ENCODE results near the gene SPARC. TPM values are rescaled to one million over a fixed set of nuclear protein-coding genes. Genes with fewer than 3 reads are reported as not detected.
"Not testable (repeated sequence)": the region's sequence is repeated elsewhere in the genome, so short reads cannot be mapped to it uniquely, and the experiment has no call there.

SPARC gene
- polyA plus RNA-seq, 1 donor (not counting 4 experiments of a cell fraction or from before 2014, with no cell fraction given) = 397 TPM

DNA sequence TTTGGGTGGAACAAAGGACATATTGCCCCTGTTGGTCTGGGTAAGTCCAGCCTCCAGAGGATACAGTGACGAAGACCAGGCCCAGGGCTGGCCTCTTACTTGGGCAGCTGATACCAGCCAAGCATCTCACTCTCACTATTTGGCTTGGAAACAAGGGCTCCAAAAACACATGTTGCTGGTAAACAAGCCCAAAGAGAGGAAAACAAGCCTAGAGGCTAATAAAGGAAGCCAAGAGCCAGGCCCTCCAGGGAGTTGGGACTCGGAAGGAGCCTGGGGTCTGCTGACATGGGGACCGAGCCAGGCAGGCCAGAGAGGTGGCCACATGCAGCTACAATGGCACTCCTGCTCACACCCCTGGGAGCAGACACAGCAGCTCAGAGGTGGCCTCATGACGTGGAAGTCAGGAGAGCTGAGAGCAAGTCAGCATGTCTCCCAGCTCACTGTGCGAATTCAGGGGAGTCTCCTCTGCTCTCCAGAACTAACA, 5.7 kb downstream of the SPARC start:
- H3K27ac ChIP-seq (ENCODE audit: control insufficient read depth, insufficient read depth, low read length) = no peak overlapping the region
- no peak for FAIRE-seq
- H3K9me3 ChIP-seq (ENCODE audit: control insufficient read depth, low read depth, low read length) = no peaks in the 10 kb centered on the region
- TF ChIP-seq EZH2 (IDR thresholded peaks at IDR 0.05; ENCODE audit: low read length) = no peak
- TF ChIP-seq, protein P1, sequence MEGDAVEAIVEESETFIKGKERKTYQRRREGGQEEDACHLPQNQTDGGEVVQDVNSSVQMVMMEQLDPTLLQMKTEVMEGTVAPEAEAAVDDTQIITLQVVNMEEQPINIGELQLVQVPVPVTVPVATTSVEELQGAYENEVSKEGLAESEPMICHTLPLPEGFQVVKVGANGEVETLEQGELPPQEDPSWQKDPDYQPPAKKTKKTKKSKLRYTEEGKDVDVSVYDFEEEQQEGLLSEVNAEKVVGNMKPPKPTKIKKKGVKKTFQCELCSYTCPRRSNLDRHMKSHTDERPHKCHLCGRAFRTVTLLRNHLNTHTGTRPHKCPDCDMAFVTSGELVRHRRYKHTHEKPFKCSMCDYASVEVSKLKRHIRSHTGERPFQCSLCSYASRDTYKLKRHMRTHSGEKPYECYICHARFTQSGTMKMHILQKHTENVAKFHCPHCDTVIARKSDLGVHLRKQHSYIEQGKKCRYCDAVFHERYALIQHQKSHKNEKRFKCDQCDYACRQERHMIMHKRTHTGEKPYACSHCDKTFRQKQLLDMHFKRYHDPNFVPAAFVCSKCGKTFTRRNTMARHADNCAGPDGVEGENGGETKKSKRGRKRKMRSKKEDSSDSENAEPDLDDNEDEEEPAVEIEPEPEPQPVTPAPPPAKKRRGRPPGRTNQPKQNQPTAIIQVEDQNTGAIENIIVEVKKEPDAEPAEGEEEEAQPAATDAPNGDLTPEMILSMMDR (optimal IDR thresholded peaks at IDR 0.05 in 1 of 3, IDR thresholded peaks at IDR 0.05 in 1 of 3, conservative IDR thresholded peaks at IDR 0.05 in 1 of 3; ENCODE audit: extremely low read depth in 1 of 3, insufficient read depth in 2 of 3, low read length in 3 of 3) = no peak
- no peaks in the 10 kb centered on the region for H3K27me3 ChIP-seq (ENCODE audit: control insufficient read depth, extremely low read depth, insufficient read depth, low read length)
- dilution Hi-C loops (cut with MboI; ENCODE audit: extremely low pct_ligation_motif_present, low sequenced_read_pairs) = no loop called here
- peaks cover 36% of the 10 kb centered on the region for H3K4me1 ChIP-seq (ENCODE audit: control insufficient read depth, extremely low read depth, insufficient read depth, low read length)
- H4K20me1 ChIP-seq (ENCODE audit: control insufficient read depth, extremely low read depth, insufficient read depth, low read length) = peaks cover 4% of the 10 kb centered on the region
- H3K9me1 ChIP-seq (ENCODE audit: control insufficient read depth, extremely low read depth, insufficient read depth, low read length) = peaks cover 2% of the 10 kb centered on the region
- H3K9ac ChIP-seq (ENCODE audit: control insufficient read depth, extremely low read depth, insufficient read depth, low read length) = no peak overlapping the region
- no peak for DNase-seq (ENCODE audit: low read depth, low spot score)
- no peak overlapping the region for H3K4me3 ChIP-seq (ENCODE audit: control insufficient read depth in 2 of 3, extremely low read depth in 1 of 3, insufficient read depth in 2 of 3, low read depth in 1 of 3, low read length in 3 of 3)
- no peak overlapping the region for H3K4me2 ChIP-seq (ENCODE audit: control insufficient read depth, extremely low read depth, insufficient read depth, low read depth, low read length)
- peaks cover 70% of the 10 kb centered on the region for H3K79me2 ChIP-seq (ENCODE audit: control insufficient read depth, insufficient read depth, low read length)
- H2AFZ ChIP-seq (ENCODE audit: control insufficient read depth, low read length) = no peak overlapping the region
- peaks cover 4 to 12% of the 10 kb centered on the region in 2 experiments for H3K36me3 ChIP-seq (ENCODE audit: control insufficient read depth in 2 of 2, extremely low read depth in 1 of 2, insufficient read depth in 2 of 2, low read length in 2 of 2)

DNA sequence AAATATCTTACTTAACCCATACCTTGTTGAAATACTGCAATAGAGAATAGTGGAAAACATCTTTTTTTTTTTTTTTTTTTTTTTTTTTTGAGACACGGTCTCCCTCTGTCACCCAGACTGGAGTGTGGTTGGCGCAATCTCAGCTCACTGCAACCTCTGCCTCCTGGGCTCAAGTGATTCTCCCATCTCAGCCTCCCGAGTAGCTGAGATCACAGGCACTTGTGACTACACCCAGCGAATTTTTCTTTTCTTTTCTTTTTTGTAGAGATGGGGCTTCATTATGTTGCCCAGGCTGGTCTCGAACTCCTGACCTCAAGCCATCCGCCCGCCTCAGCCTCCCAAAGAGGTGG, 6.6 kb downstream of the SPARC start:
- dilution Hi-C loops (cut with MboI; ENCODE audit: extremely low pct_ligation_motif_present, low sequenced_read_pairs); H4K20me1 ChIP-seq (ENCODE audit: control insufficient read depth, extremely low read depth, insufficient read depth, low read length); H3K27me3 ChIP-seq (ENCODE audit: control insufficient read depth, extremely low read depth, insufficient read depth, low read length); H3K4me3 ChIP-seq (ENCODE audit: control insufficient read depth in 2 of 3, extremely low read depth in 1 of 3, insufficient read depth in 2 of 3, low read depth in 1 of 3, low read length in 3 of 3); H3K9me1 ChIP-seq (ENCODE audit: control insufficient read depth, extremely low read depth, insufficient read depth, low read length); H3K9me3 ChIP-seq (ENCODE audit: control insufficient read depth, low read depth, low read length); H3K4me2 ChIP-seq (ENCODE audit: control insufficient read depth, extremely low read depth, insufficient read depth, low read depth, low read length); DNase-seq (ENCODE audit: low read depth, low spot score); FAIRE-seq; H3K9ac ChIP-seq (ENCODE audit: control insufficient read depth, extremely low read depth, insufficient read depth, low read length); H3K27ac ChIP-seq (ENCODE audit: control insufficient read depth, insufficient read depth, low read length); H2AFZ ChIP-seq (ENCODE audit: control insufficient read depth, low read length): not testable (repeated sequence)
- H3K4me1 ChIP-seq (ENCODE audit: control insufficient read depth, extremely low read depth, insufficient read depth, low read length) = peaks cover 43% of the 10 kb centered on the region
- peaks cover 5 to 17% of the 10 kb centered on the region in 2 experiments for H3K36me3 ChIP-seq (ENCODE audit: control insufficient read depth in 2 of 2, extremely low read depth in 1 of 2, insufficient read depth in 2 of 2, low read length in 2 of 2)
- peaks cover 62% of the 10 kb centered on the region for H3K79me2 ChIP-seq (ENCODE audit: control insufficient read depth, insufficient read depth, low read length)

Measured in keratinocyte (primary cell).